ENCODE results near the gene SYT5. TPM values are rescaled to one million over a fixed set of nuclear protein-coding genes. Genes with fewer than 3 reads are reported as not detected.
A peak's percentile ranks its signal among the peaks of the same experiment; 100 is the strongest.

Gene SYT5
- total and polyA plus RNA-seq, 10 of the 15 experiments (the other 5 are each of a cell fraction or from before 2014, with no cell fraction given), result 0.04 to 0.79 (median 0.26) TPM; not detected in 7

DNA sequence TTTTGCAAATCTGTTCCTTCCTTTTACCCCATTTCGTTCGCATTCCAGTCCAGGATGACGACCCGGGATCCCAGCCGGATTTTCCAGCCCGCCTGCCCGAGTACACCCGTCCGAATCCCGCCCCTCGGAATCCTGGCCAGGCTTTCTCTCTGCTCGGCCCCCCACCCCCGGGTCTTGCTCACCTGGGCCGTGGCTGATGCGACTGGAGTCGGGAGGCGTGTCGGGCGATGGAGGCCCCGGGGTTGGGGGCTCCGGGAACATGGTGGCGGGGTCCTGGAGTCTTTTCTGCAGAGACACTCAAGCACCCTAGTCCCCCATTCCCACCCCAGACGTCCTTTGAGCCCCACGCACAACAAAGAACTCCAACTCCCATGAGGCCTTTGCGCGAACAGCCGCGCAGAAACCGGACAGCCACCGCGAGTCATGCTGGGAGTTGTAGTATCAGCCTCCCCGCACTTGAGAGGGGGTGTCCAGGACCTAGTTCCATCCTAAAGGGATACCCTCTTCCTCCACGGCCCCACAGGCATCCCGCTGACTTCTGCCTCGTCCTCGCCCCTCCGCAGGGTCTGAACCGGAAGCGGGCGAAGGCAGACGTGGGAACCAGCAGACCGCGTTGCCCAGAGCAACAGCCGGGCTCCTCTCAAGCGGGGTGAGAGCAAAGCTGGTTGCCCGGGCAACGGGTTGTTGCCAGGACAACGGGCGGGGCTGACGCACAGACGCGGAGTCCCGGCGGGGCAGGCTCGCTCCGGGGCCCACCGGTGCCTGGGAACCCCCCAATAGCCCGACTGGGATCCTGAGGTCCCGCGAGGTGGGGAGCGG lies 1.1 kb downstream of the SYT5 start (continued):
- TF ChIP-seq, protein P1, sequence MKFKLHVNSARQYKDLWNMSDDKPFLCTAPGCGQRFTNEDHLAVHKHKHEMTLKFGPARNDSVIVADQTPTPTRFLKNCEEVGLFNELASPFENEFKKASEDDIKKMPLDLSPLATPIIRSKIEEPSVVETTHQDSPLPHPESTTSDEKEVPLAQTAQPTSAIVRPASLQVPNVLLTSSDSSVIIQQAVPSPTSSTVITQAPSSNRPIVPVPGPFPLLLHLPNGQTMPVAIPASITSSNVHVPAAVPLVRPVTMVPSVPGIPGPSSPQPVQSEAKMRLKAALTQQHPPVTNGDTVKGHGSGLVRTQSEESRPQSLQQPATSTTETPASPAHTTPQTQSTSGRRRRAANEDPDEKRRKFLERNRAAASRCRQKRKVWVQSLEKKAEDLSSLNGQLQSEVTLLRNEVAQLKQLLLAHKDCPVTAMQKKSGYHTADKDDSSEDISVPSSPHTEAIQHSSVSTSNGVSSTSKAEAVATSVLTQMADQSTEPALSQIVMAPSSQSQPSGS (IDR thresholded peaks at IDR 0.05; ENCODE audit: low read length), result no peak
- TF ChIP-seq POLR2AphosphoS2 (IDR thresholded peaks at IDR 0.05; ENCODE audit: low read depth, low read length) (no peak), TCF12 (IDR thresholded peaks at IDR 0.05; ENCODE audit: low read depth, low read length) (no peak), DPF2 (IDR thresholded peaks at IDR 0.05) (peak; percentile 79), STAT3 (IDR thresholded peaks at IDR 0.05; ENCODE audit: low read depth, low read length) (no peak), NFXL1 (IDR thresholded peaks at IDR 0.05; ENCODE audit: borderline replicate concordance) (no peak), IRF4 (IDR thresholded peaks at IDR 0.05; ENCODE audit: low read depth, low read length) (no peak), ATF7 (IDR thresholded peaks at IDR 0.05; ENCODE audit: low read depth) (no peak), HCFC1 (IDR thresholded peaks at IDR 0.05; ENCODE audit: low read length) (peak; percentile 95), SUZ12 (IDR thresholded peaks at IDR 0.05; ENCODE audit: unreplicated experiment) (no peak), BHLHE40 (IDR thresholded peaks at IDR 0.05; ENCODE audit: borderline replicate concordance in 1 of 2, low read depth in 2 of 2, low read length in 1 of 2) (peak in 1 of 2 experiments; percentile 27; a peak in 1 of 4 replicates), SRF (IDR thresholded peaks at IDR 0.05; ENCODE audit: low read depth in 2 of 2, low read length in 2 of 2) (0 out of 4 replicates have a peak, but pooled peaks of 1 of the 2 experiments have one; percentile 45), CHD1 (IDR thresholded peaks at IDR 0.05; ENCODE audit: low read depth, low read length) (no peak), TARDBP (IDR thresholded peaks at IDR 0.05; ENCODE audit: borderline replicate concordance) (peak; percentile 90), SIN3A (IDR thresholded peaks at IDR 0.05; ENCODE audit: low read depth, low read length) (peak; percentile 51; the same call in 1 of the 2 replicates)
- TF ChIP-seq, protein P2, sequence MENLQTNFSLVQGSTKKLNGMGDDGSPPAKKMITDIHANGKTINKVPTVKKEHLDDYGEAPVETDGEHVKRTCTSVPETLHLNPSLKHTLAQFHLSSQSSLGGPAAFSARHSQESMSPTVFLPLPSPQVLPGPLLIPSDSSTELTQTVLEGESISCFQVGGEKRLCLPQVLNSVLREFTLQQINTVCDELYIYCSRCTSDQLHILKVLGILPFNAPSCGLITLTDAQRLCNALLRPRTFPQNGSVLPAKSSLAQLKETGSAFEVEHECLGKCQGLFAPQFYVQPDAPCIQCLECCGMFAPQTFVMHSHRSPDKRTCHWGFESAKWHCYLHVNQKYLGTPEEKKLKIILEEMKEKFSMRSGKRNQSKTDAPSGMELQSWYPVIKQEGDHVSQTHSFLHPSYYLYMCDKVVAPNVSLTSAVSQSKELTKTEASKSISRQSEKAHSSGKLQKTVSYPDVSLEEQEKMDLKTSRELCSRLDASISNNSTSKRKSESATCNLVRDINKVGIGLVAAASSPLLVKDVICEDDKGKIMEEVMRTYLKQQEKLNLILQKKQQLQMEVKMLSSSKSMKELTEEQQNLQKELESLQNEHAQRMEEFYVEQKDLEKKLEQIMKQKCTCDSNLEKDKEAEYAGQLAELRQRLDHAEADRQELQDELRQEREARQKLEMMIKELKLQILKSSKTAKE (IDR thresholded peaks at IDR 0.05; ENCODE audit: low read depth, poor library complexity, severe bottlenecking), result no peak
- TF ChIP-seq, protein P3, sequence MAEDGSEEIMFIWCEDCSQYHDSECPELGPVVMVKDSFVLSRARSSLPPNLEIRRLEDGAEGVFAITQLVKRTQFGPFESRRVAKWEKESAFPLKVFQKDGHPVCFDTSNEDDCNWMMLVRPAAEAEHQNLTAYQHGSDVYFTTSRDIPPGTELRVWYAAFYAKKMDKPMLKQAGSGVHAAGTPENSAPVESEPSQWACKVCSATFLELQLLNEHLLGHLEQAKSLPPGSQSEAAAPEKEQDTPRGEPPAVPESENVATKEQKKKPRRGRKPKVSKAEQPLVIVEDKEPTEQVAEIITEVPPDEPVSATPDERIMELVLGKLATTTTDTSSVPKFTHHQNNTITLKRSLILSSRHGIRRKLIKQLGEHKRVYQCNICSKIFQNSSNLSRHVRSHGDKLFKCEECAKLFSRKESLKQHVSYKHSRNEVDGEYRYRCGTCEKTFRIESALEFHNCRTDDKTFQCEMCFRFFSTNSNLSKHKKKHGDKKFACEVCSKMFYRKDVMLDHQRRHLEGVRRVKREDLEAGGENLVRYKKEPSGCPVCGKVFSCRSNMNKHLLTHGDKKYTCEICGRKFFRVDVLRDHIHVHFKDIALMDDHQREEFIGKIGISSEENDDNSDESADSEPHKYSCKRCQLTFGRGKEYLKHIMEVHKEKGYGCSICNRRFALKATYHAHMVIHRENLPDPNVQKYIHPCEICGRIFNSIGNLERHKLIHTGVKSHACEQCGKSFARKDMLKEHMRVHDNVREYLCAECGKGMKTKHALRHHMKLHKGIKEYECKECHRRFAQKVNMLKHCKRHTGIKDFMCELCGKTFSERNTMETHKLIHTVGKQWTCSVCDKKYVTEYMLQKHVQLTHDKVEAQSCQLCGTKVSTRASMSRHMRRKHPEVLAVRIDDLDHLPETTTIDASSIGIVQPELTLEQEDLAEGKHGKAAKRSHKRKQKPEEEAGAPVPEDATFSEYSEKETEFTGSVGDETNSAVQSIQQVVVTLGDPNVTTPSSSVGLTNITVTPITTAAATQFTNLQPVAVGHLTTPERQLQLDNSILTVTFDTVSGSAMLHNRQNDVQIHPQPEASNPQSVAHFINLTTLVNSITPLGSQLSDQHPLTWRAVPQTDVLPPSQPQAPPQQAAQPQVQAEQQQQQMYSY (CRISPR knock-in tag; IDR thresholded peaks at IDR 0.05), result no peak
- TF ChIP-seq, protein P4, sequence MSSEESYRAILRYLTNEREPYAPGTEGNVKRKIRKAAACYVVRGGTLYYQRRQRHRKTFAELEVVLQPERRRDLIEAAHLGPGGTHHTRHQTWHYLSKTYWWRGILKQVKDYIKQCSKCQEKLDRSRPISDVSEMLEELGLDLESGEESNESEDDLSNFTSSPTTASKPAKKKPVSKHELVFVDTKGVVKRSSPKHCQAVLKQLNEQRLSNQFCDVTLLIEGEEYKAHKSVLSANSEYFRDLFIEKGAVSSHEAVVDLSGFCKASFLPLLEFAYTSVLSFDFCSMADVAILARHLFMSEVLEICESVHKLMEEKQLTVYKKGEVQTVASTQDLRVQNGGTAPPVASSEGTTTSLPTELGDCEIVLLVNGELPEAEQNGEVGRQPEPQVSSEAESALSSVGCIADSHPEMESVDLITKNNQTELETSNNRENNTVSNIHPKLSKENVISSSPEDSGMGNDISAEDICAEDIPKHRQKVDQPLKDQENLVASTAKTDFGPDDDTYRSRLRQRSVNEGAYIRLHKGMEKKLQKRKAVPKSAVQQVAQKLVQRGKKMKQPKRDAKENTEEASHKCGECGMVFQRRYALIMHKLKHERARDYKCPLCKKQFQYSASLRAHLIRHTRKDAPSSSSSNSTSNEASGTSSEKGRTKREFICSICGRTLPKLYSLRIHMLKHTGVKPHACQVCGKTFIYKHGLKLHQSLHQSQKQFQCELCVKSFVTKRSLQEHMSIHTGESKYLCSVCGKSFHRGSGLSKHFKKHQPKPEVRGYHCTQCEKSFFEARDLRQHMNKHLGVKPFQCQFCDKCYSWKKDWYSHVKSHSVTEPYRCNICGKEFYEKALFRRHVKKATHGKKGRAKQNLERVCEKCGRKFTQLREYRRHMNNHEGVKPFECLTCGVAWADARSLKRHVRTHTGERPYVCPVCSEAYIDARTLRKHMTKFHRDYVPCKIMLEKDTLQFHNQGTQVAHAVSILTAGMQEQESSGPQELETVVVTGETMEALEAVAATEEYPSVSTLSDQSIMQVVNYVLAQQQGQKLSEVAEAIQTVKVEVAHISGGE (CRISPR knock-in tag; IDR thresholded peaks at IDR 0.05), result no peak
